IPS DF 4.7 (cell line): Measurements from ENCODE around the gene IQCE.
A peak's percentile ranks its signal among the peaks of the same experiment; 100 is the strongest.

ENCODE experiments used
- DNase-seq: peaks from one replicate; pipeline ENCODE4 v3.0.0-alpha.2; 2013; ENCODE audit warnings: low spot score; ENCODE audit errors: extremely low read depth

The IQCE gene, protein sequence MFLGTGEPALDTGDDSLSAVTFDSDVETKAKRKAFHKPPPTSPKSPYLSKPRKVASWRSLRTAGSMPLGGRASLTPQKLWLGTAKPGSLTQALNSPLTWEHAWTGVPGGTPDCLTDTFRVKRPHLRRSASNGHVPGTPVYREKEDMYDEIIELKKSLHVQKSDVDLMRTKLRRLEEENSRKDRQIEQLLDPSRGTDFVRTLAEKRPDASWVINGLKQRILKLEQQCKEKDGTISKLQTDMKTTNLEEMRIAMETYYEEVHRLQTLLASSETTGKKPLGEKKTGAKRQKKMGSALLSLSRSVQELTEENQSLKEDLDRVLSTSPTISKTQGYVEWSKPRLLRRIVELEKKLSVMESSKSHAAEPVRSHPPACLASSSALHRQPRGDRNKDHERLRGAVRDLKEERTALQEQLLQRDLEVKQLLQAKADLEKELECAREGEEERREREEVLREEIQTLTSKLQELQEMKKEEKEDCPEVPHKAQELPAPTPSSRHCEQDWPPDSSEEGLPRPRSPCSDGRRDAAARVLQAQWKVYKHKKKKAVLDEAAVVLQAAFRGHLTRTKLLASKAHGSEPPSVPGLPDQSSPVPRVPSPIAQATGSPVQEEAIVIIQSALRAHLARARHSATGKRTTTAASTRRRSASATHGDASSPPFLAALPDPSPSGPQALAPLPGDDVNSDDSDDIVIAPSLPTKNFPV

DNA sequence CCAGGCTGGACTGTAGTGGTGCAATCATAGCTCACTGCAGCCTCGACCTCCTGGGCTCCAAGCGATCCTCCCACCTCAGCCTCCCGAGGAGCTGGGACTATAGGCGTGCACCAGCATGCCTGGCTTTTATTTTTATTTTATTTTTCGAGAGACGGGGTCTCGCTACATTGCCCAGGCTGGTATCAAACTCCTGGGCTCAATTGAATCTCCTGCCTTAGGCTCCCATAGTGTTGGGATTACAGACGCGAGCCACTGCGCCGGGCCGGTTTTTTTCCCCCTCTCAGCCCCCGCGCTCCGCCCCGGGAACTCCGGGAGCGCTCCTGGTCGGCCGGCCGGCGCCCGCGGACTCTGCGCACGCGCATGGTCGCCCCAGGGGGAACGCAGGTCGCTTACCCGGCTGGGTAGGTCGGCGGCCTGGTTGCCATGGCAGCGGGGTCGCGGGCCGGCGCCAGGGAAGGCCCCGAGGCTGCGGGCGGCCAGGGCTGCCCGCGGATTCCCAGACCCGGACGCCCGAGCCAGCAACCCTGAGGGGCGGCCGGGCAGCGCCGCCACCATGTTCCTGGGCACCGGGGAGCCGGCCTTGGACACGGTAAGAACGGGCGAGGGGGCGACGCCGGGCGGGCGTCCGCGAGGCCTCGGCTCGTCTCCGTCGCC lies at the start of gene IQCE:
Gene IQCE (plus strand): TSS at position 351 of the 654 bp plus-strand sequence. CDS start 203 bp downstream, at position 554.
- DNase-seq = peak; percentile 44

DNA sequence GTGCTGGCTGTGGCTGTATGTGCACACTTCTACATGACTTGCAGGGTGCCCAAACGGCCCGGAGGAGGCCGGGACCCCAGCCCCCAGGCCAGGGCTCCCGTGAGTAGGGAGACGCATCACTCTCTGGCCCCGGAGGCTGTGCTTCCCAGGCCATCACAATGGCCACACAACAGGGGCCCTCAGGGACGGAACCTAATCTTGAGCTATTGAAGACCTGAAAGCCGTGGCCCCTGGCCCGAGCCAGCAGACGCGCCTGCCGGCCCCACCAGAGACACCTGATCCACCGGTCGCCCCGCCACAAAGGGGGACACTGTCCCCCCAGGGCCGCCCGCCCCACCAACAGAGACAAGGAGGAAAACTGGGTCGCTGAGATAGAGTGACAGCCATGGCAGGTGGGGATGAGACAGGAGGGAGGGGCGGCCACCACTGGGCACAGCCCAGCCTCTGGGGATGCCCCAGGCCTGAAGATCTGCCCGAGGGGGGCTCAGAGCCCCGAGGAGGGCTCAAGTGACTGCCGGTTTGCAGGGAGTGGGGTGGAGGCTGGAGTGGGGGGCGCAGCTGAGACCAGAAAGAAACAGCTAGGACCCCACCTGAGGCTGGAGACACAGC lies 49.4 kb upstream of the IQCE start:
- no peak for DNase-seq

DNA sequence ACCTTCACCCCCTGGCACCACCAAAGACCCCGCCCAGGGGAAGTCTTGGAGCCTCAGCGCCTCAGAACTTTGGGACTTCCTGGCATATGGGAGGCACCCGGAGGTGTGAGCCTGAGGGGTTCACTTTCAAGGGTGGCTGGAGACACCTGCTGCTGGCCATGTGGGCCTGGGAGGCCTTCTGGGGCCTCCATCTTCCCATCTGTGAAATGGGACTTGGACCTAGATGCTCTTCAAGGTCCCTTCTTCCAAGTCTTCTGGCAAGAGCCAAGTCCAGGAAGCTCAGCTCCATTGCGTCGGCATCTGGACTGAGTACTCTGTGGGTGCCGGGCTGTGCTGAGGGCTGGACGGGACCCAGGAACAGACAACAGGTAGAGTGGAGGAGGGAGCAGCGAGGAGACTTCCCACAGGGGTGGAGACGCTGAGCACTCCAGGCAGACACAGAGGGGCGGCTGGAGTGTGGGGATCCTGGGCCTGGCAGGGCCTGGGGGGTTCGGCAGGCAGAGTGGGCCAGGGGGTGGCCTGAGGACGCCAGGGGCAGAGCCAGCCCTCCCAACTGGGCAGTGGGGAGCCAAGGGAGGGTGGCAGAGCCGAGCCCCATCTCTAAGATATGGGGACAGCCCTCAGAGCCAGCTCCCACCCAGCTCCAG lies 48.5 kb upstream of the IQCE start:
- DNase-seq = no peak

DNA sequence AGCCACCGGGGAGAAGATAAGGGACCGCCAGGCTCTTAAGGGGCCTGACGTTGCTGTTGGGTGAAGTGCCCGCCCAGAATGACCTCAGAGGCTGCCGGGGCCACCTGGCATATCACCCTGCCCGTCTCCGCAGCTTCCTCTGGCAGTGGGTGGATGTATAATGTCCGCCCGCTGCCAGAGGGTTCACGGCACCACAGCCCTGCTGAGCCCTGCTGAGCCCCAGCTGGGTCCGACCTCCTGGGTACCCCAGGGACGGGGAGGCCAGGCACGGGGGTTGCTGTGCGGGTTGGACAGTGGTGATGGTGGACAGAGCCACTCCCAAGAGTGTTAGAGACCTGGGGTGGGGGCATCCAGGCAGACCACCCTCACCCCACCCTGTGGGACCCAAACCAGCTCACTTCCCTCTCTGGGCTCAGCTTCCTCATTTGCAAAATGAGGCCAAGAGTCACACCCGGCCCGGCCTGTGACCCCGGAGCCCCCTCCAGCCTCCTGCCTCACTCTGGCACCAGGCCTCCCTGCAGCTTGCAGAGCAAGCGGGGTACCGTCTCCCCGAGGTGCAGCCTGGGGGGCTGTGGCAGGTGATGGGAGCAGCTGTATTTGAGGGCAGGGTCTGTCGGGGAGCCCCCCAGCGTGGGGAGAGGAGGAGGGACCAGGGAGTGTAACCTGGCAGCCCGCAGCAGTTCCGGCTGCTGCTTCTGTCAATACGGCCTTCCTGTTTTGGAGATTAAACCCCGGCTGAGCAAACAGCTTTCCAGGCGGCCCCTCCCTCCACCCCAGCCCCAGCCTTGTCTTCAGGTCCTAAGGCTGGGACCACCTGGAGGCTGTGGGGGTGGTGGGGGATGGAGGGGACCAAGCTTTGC lies 47.6 kb upstream of the IQCE start:
- no peak for DNase-seq

GRCh38 chr7:2511769-2512168 lies 47.0 kb upstream of the IQCE start:
- DNase-seq = no peak

GRCh38 chr7:2512179-2512661 lies 46.6 kb upstream of the IQCE start:
- no peak for DNase-seq

DNA sequence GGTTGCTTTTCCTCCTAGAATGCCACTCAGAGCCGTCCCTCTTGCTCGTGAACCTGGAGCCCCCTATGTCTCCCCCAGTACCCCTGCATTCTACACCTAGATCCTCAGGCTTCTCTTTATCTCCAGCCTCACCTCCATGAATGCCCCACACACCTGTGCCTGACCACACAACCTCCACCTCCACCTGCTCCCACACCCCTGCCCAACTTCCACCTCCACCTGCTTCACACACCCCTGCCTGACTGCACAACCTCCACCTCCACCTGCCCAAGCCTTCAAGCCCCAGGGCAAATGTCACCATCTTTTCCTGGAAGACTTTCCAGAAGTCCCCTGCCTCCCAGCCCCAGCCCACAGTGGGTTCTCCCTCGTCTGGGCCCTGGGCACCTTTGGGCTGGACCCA lies 46.1 kb upstream of the IQCE start:
- no peak for DNase-seq

- DNase-seq = no peak
Observed at GRCh38 chr7:2513702-2514101, 45.1 kb upstream of the IQCE start.

- DNase-seq = no peak
Observed at GRCh38 chr7:2514473-2515423, 44.0 kb upstream of the IQCE start.

DNA sequence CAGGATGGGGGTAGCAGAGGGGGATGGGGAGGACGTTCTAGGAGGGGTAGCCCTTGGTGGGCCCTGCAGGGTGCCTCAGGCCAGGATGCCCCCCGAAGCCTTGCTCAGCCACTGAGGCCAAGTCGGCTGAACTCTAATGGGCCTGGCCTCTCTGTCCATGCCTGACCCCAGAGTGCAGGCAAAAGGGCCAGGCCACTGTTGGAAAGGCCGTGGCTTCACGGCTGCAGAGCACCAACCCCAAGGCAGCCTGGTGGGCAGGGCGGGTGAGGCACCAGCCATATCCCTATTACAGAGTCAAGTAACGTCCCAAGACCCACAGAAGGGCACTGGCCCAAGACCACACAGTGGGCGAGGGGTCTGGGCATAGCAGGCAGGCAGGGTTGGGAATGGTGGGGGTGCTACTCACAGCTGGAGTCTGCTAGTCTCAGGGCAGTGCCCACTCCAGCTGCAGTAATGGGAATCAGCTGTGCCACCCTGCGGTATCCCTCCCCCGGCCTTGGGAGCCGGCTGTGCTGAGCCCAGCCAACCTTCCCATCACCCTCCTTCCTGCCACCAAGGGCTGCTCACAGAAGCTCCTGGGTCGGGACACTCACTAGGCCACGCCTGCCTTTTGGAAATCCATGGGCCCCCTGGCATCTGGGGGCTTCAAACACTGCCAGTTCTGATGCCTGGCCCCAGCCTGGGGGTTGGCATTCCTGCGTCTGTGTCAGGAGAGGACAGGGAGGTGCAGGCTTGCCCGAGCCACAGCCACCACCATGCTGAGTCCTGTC lies 43.2 kb upstream of the IQCE start:
- no peak for DNase-seq

DNA sequence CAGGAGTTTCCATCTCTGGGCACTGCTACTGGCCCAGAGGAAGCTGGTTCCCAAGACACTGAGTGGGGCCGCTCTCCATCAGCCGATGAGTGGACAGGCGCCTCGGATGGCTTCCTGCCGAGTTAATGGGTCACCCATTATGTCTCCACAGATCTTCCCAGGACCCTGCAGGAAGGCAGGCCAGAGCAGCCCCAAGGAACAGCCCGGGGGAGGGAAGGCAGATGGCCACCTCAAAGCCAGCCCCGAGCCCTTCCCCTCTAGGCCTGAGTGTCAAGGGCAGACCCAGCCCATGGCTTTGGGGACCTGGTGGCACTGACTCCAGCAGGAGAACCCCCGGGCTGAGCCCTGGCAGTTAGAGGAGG lies 42.6 kb upstream of the IQCE start:
- DNase-seq = no peak

DNA sequence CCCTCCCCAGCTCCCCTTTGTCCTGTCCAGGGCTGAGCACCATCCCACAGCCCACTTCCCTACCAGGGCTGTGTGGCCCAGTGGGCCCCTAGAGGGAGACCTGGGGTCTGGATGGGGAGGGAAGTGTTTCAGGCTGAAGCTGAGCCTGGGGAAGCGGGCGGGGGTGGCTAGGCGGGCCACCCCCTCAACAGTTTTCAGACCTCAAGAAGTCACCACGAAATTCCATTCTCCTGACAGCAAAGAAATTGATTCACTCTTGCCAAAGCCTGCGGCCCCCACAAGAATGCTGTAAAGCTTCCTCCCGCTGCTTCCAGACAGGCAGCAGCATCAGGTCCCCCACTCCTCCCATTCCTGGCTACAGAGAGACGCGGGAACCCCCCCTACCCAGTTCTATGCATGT lies 41.8 kb upstream of the IQCE start:
- no peak for DNase-seq

DNA sequence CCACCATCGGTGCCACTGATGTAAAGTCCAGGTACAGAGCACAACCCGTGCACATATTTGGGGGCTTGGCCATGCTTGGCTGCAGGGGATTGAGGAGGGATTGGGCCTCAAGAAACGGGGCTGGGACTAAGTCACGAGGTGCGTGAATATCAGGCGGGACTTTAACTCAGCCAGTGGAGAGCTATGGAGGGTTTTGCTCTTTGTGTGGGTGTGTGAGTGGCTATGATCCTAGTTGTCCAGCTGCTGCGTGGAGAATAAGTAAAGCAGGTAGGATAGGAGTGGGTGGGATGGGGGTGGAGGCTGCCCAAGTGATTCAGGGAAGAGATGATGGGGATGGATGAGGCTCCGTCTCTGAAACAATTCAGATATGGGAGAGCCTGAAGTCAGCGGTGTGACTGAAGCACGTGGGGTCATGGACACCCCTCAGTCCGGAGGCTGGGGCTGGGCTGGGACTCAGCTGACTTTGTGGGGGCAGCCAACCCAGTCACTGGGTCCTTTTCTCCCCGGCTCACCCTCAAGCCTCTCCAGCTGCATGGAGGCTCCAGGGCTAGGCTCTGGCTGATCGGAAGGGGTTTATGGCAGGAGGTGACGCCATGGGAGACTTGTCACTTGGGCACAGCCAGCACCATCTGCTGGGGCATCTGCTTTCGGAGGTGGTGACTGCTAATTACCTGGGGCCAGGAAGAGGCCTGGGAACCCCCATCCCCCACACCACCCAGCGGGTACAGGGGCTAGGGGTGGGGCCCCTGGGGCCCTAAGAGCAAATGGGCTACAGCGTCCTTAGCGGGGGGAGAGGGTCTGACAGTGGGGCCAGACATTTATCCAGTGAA lies 40.9 kb upstream of the IQCE start:
- DNase-seq = no peak

GRCh38 chr7:2518737-2519118 lies 40.1 kb upstream of the IQCE start:
- DNase-seq = no peak

GRCh38 chr7:2519119-2519930 lies 39.5 kb upstream of the IQCE start, which contains the start of gene LFNG:
TSS of gene LFNG (plus strand) at chr7:2519774. CDS start at chr7:2519862, 88 bp downstream.
- DNase-seq = no peak

- DNase-seq = no peak
Observed at GRCh38 chr7:2520131-2520760, 38.5 kb upstream of the IQCE start.
